Measurements from ENCODE around the gene CSNK1G1. TPM values are rescaled to one million over a fixed set of nuclear protein-coding genes. Genes with fewer than 3 reads are reported as not detected.

The CSNK1G1 gene
- polyA plus RNA-seq, 1 of the 3 experiments (the other 2 are of a cell fraction), result 10.2 TPM

- peaks cover 30% of the 10 kb centered on the region for H3F3A ChIP-seq (replicated peaks; ENCODE audit: insufficient read depth)
- POLR2A ChIA-PET, result no interaction called here
These were observed 76.8 kb downstream of the CSNK1G1 start for GRCh38 chr15:64279131-64279530.

DNA sequence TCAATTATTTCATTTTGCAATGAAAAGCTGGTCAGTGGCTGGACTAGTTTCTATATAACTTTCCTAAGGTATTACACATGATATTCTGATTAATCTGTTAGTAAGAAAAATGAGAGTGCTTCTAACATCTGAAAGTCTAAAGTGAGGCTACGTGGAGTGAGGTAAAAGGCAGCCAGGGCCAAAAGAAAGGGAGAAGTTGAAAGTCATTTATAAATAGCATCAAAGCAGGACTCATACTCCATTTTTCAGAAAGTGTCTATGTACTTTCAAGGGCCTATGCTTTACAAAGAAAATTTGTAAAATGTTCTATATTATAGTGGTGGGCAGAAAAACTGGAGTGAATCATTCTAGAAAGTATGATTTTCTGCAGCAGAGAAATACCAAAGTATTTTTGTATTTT lies 80.0 kb downstream of the CSNK1G1 start:
- Histone ChIP-seq H3K79me2 (ENCODE audit: insufficient read depth) (peaks cover 89% of the 10 kb centered on the region), H3K4me2 (no peak overlapping the region), H4K20me1 (ENCODE audit: insufficient read depth) (peaks cover 31% of the 10 kb centered on the region), H2AFZ (ENCODE audit: low read depth) (no peak overlapping the region), H3K9ac (no peak overlapping the region), H3K27me3 (ENCODE audit: insufficient read depth) (no peaks in the 10 kb centered on the region), H3F3A (replicated peaks; ENCODE audit: insufficient read depth) (peaks cover 23% of the 10 kb centered on the region), H3K4me1 (ENCODE audit: control insufficient read depth in 1 of 2, insufficient read depth in 2 of 2, low read depth in 1 of 2, low read length in 1 of 2) (peaks cover 2 to 7% of the 10 kb centered on the region in 2 experiments; a peak in 3 of 4 replicates), H3K9me2 (no peaks in the 10 kb centered on the region), H3K4me3 (ENCODE audit: low read depth in 2 of 2, low read length in 1 of 2) (no peak overlapping the region), H3K36me3 (replicated peaks in 1 of 2; ENCODE audit: control insufficient read depth in 1 of 2, insufficient read depth in 2 of 2, low read length in 1 of 2) (peaks cover 0 to 28% of the 10 kb centered on the region in 2 experiments), H3K9me3 (no peaks in the 10 kb centered on the region), H3K27ac (ENCODE audit: low read depth in 2 of 2, low read length in 1 of 2) (no peak overlapping the region)
- CTCF ChIA-PET, result no interaction called here
- POLR2A ChIA-PET, result no interaction called here
- DNase-seq, result no peak
- TF ChIP-seq RCOR1 (IDR thresholded peaks at IDR 0.05; ENCODE audit: low read length), result no peak
- WGBS (ENCODE audit: low lambda C conversion rate), result 88% methylated on average over 1 of the region's 1 CpG

More at GRCh38 chr15:64279131-64279530, 76.8 kb downstream of the CSNK1G1 start:
- Histone ChIP-seq H3K27me3 (ENCODE audit: insufficient read depth) (no peaks in the 10 kb centered on the region), H2AFZ (ENCODE audit: low read depth) (no peak overlapping the region), H3K9me3 (no peaks in the 10 kb centered on the region), H4K20me1 (ENCODE audit: insufficient read depth) (peaks cover 48% of the 10 kb centered on the region), H3K9me2 (no peaks in the 10 kb centered on the region), H3K27ac (ENCODE audit: low read depth in 2 of 2, low read length in 1 of 2) (peak overlapping the region in 1 of 2 experiments; percentile 38; a peak in 1 of 4 replicates), H3K4me1 (ENCODE audit: control insufficient read depth in 1 of 2, insufficient read depth in 2 of 2, low read depth in 1 of 2, low read length in 1 of 2) (peaks cover 0 to 9% of the 10 kb centered on the region in 2 experiments; a peak in 2 of 4 replicates), H3K79me2 (ENCODE audit: insufficient read depth) (peaks cover 89% of the 10 kb centered on the region), H3K4me2 (no peak overlapping the region), H3K36me3 (replicated peaks in 1 of 2; ENCODE audit: control insufficient read depth in 1 of 2, insufficient read depth in 2 of 2, low read length in 1 of 2) (peaks cover 0 to 11% of the 10 kb centered on the region in 2 experiments), H3K4me3 (ENCODE audit: low read depth in 2 of 2, low read length in 1 of 2) (no peak overlapping the region), H3K9ac (no peak overlapping the region)
- WGBS (ENCODE audit: low lambda C conversion rate), result 57% methylated on average over 4 of the region's 4 CpGs
- CTCF ChIA-PET, result no interaction called here
- 0 out of 2 replicates have a peak, but pooled peaks have one; percentile 3 for TF ChIP-seq JUND (IDR thresholded peaks at IDR 0.05)
- peak; percentile 77 for TF ChIP-seq PBX3 (IDR thresholded peaks at IDR 0.05)
- peak; percentile 49; the same call in 1 of the 2 replicates for TF ChIP-seq TCF12 (IDR thresholded peaks at IDR 0.05)
- TF ChIP-seq FOSL2 (IDR thresholded peaks at IDR 0.05; ENCODE audit: borderline replicate concordance, low read depth), result no peak
- DNase-seq, result no peak

DNA sequence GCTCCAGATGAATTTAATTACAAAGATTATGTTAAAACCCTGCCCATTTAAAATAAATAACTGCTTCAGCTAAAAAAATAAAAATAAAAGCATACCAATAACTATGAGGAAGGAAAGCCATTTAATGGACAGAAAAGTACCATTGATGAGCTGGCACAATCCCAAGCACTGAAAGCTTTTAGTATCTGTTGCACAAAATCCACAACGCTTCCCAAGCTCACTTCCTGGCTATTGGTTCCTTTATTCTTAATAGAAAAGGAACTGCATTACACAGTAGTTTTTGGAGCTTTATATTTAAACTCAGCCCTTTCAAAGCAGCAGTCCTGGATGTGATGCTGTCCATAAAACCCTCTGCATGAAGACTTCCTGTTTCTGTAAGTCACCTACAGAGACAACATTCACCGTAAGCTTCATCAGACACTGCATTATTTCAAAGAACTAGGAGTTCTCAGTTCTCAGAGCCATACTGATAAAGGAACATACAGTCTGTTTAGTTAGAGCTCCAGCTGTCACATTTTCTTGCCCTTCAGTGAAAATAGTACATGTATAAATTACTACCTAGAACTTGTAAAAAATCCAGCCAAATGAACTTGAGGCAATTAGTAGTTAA lies 81.5 kb downstream of the CSNK1G1 start:
- Histone ChIP-seq H3K9me3 (no peaks in the 10 kb centered on the region), H3K9me2 (no peaks in the 10 kb centered on the region), H3K36me3 (replicated peaks in 1 of 2; ENCODE audit: control insufficient read depth in 1 of 2, insufficient read depth in 2 of 2, low read length in 1 of 2) (peaks cover 0 to 28% of the 10 kb centered on the region in 2 experiments), H3K79me2 (ENCODE audit: insufficient read depth) (peaks cover 87% of the 10 kb centered on the region), H4K20me1 (ENCODE audit: insufficient read depth) (peaks cover 21% of the 10 kb centered on the region), H2AFZ (ENCODE audit: low read depth) (no peak overlapping the region), H3K27ac (ENCODE audit: low read depth in 2 of 2, low read length in 1 of 2) (peak overlapping the region in 1 of 2 experiments; percentile 69; a peak in 3 of 4 replicates), H3F3A (replicated peaks; ENCODE audit: insufficient read depth) (peaks cover 23% of the 10 kb centered on the region), H3K4me2 (no peak overlapping the region), H3K9ac (no peak overlapping the region), H3K4me3 (ENCODE audit: low read depth in 2 of 2, low read length in 1 of 2) (no peak overlapping the region), H3K4me1 (ENCODE audit: control insufficient read depth in 1 of 2, insufficient read depth in 2 of 2, low read depth in 1 of 2, low read length in 1 of 2) (peaks cover 2 to 5% of the 10 kb centered on the region in 2 experiments; a peak in 3 of 4 replicates), H3K27me3 (ENCODE audit: insufficient read depth) (no peaks in the 10 kb centered on the region)
- ChIA-PET POLR2A (no interaction called here), CTCF (interaction anchor here (1.1 to 1.4 kb wide), 3 partner anchors 12 to 15 kb away, joined by 3 read pairs; no protein-coding TSS in a partner anchor)
- DNase-seq, result peak; percentile 24
- WGBS (ENCODE audit: low lambda C conversion rate), result 68% methylated on average over 2 of the region's 2 CpGs
- TF ChIP-seq SIN3A (IDR thresholded peaks at IDR 0.05; ENCODE audit: borderline replicate concordance, low read depth, low read length), result no peak
- no peak for TF ChIP-seq EZH2phosphoT487 (IDR thresholded peaks at IDR 0.05; ENCODE audit: borderline replicate concordance, low read depth)
- TF ChIP-seq, protein P1, sequence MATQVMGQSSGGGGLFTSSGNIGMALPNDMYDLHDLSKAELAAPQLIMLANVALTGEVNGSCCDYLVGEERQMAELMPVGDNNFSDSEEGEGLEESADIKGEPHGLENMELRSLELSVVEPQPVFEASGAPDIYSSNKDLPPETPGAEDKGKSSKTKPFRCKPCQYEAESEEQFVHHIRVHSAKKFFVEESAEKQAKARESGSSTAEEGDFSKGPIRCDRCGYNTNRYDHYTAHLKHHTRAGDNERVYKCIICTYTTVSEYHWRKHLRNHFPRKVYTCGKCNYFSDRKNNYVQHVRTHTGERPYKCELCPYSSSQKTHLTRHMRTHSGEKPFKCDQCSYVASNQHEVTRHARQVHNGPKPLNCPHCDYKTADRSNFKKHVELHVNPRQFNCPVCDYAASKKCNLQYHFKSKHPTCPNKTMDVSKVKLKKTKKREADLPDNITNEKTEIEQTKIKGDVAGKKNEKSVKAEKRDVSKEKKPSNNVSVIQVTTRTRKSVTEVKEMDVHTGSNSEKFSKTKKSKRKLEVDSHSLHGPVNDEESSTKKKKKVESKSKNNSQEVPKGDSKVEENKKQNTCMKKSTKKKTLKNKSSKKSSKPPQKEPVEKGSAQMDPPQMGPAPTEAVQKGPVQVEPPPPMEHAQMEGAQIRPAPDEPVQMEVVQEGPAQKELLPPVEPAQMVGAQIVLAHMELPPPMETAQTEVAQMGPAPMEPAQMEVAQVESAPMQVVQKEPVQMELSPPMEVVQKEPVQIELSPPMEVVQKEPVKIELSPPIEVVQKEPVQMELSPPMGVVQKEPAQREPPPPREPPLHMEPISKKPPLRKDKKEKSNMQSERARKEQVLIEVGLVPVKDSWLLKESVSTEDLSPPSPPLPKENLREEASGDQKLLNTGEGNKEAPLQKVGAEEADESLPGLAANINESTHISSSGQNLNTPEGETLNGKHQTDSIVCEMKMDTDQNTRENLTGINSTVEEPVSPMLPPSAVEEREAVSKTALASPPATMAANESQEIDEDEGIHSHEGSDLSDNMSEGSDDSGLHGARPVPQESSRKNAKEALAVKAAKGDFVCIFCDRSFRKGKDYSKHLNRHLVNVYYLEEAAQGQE (IDR thresholded peaks at IDR 0.05; ENCODE audit: low read depth, low read length), result no peak
- no peak for TF ChIP-seq ELF1 (IDR thresholded peaks at IDR 0.05)
- TF ChIP-seq CHD2 (IDR thresholded peaks at IDR 0.05; ENCODE audit: low read length, partially characterized antibody), result no peak
- TF ChIP-seq TCF12 (IDR thresholded peaks at IDR 0.05), result no peak
- no peak for TF ChIP-seq RAD21 (IDR thresholded peaks at IDR 0.05; ENCODE audit: low read length)
- TF ChIP-seq YY1 (IDR thresholded peaks at IDR 0.05; ENCODE audit: low read depth), result no peak
- no peak for TF ChIP-seq PBX3 (IDR thresholded peaks at IDR 0.05)
- TF ChIP-seq TEAD4 (IDR thresholded peaks at IDR 0.05; ENCODE audit: borderline replicate concordance, insufficient read depth), result no peak
- TF ChIP-seq RFX5 (IDR thresholded peaks at IDR 0.05; ENCODE audit: low read length), result no peak

Data from SK-N-SH (cell line).